CD14-positive monocyte (primary cell): Measurements from ENCODE around the gene ALPK3. TPM values are rescaled to one million over a fixed set of nuclear protein-coding genes. Genes with fewer than 3 reads are reported as not detected.

Experiments
- DNase-seq, 3 donors: peaks; one replicate each; pipeline ENCODE4 v3.0.0-alpha.2; 2011 to 2022
- H2AFZ ChIP-seq: 2 replicates; pipeline ENCODE4 v1.6.0; 2012; ENCODE audit warnings: mild to moderate bottlenecking, low read depth, low read length, inconsistent platforms; ENCODE audit not compliant: insufficient read depth, poor library complexity, severe bottlenecking
- H3K27ac ChIP-seq, 2 donors: 1 replicate in 1 of 2; 2 replicates in 1 of 2; pipeline ENCODE4 v1.5.1; 2012 to 2013; ENCODE audit warnings: low read length in 2 of 2, control low read depth in 1 of 2, inconsistent platforms in 1 of 2, low read depth in 1 of 2, mild to moderate bottlenecking in 1 of 2
- H3K27me3 ChIP-seq, 2 donors: one replicate each; pipeline versions ENCODE4 v1.6.0 to v1.6.1; 2011 to 2013; ENCODE audit warnings: low read length in 2 of 2; ENCODE audit not compliant: control insufficient read depth in 2 of 2, insufficient read depth in 2 of 2
- H3K36me3 ChIP-seq, 2 donors: replicated peaks in 1 of 2; 1 replicate in 1 of 2; 2 replicates in 1 of 2; pipeline versions ENCODE4 v1.5.1 to v1.6.1; 2012 to 2013; ENCODE audit warnings: low read length in 2 of 2, control low read depth in 1 of 2, inconsistent platforms in 1 of 2, mild to moderate bottlenecking in 1 of 2; ENCODE audit not compliant: insufficient read depth in 2 of 2, control insufficient read depth in 1 of 2
- H3K4me1 ChIP-seq, 2 donors: 1 replicate in 1 of 2; 2 replicates in 1 of 2; pipeline versions ENCODE4 v1.5.1 to v1.6.1; 2012 to 2013; ENCODE audit warnings: low read length in 2 of 2, control low read depth in 1 of 2, inconsistent platforms in 1 of 2, mild to moderate bottlenecking in 1 of 2, moderate library complexity in 1 of 2; ENCODE audit not compliant: insufficient read depth in 2 of 2, control insufficient read depth in 1 of 2
- H3K4me2 ChIP-seq: replicated peaks from 2 replicates; pipeline ENCODE3; 2012; ENCODE audit warnings: low read length, moderate library complexity, mild to moderate bottlenecking; ENCODE audit not compliant: poor library complexity, severe bottlenecking; ENCODE audit errors: extremely low read depth
- H3K4me3 ChIP-seq, 3 experiments: fragments of 200-600 bp in 1 of 3; sonication (generic) in 1 of 3; replicated peaks in 1 of 3; 1 replicate in 2 of 3; 2 replicates in 1 of 3; pipeline ENCODE4 v1.5.1; 2011 to 2013; ENCODE audit warnings: low read length in 3 of 3, mild to moderate bottlenecking in 3 of 3, control low read depth in 2 of 3, low read depth in 2 of 3, inconsistent platforms in 1 of 3, moderate library complexity in 1 of 3
- H3K79me2 ChIP-seq: 2 replicates; pipeline ENCODE4 v1.6.0; 2012; ENCODE audit warnings: mild to moderate bottlenecking, control low read depth, inconsistent platforms, low read length, moderate library complexity; ENCODE audit not compliant: insufficient read depth
- H3K9ac ChIP-seq: 2 replicates; pipeline ENCODE4 v1.6.0; 2017; ENCODE audit warnings: low read length, mild to moderate bottlenecking; ENCODE audit not compliant: insufficient read depth, poor library complexity, severe bottlenecking
- H3K9me3 ChIP-seq, 2 donors: replicated peaks in 1 of 2; 1 replicate in 1 of 2; 2 replicates in 1 of 2; pipeline versions ENCODE4 v1.5.1 to v1.6.1; 2012 to 2013; ENCODE audit warnings: low read length in 2 of 2, control low read depth in 1 of 2; ENCODE audit not compliant: control insufficient read depth in 1 of 2, insufficient read depth in 1 of 2
- H4K20me1 ChIP-seq: 2 replicates; pipeline ENCODE4 v1.6.0; 2012; ENCODE audit warnings: mild to moderate bottlenecking, low read length, control low read depth, moderate library complexity; ENCODE audit not compliant: insufficient read depth
- H3K27ac Mint-ChIP-seq, 7 donors: one replicate each; pipeline ENCODE4 v1.8.0; 2020; ENCODE audit warnings: mild to moderate bottlenecking in 7 of 7, mixed read lengths in 7 of 7, moderate library complexity in 6 of 7, inconsistent platforms in 2 of 7
- H3K27me3 Mint-ChIP-seq, 3 donors: one replicate each; pipeline ENCODE4 v1.8.0; 2021 to 2022; ENCODE audit warnings: low read depth in 3 of 3, mild to moderate bottlenecking in 3 of 3, mixed read lengths in 3 of 3, moderate library complexity in 3 of 3, inconsistent platforms in 1 of 3
- H3K36me3 Mint-ChIP-seq, 2 donors: one replicate each; pipeline ENCODE4 v1.8.0; 2020; ENCODE audit warnings: mixed read lengths in 2 of 2, inconsistent platforms in 1 of 2, mild to moderate bottlenecking in 1 of 2
- H3K4me1 Mint-ChIP-seq: one replicate; pipeline ENCODE4 v1.8.0; 2020; ENCODE audit warnings: mild to moderate bottlenecking, mixed read lengths
- H3K4me3 Mint-ChIP-seq, 2 donors: one replicate each; pipeline ENCODE4 v1.8.0; 2020; ENCODE audit warnings: mild to moderate bottlenecking in 2 of 2, mixed read lengths in 2 of 2, moderate library complexity in 1 of 2
- H3K9me3 Mint-ChIP-seq, 7 donors: one replicate each; pipeline ENCODE4 v1.8.0; 2020 to 2022; ENCODE audit warnings: mixed read lengths in 7 of 7, mild to moderate bottlenecking in 6 of 7, moderate library complexity in 6 of 7, inconsistent platforms in 2 of 7
- WGBS: methylation state at CpG from one replicate; pipeline ENCODE4 v1.1.5; 2013; ENCODE audit warnings: missing lambda C conversion rate; ENCODE audit not compliant: insufficient coverage; 5-methylcytosine and 5-hydroxymethylcytosine counted together
- intact Hi-C, 2 donors: fragments of 100-400 bp; cut with micrococcal nuclease; formaldehyde crosslinking; loops; one replicate each; pipeline versions ENCODE4 v1.15.0 to v1.15.1; 2023
- polyA plus RNA-seq, 3 donors: library from polyadenylated mRNA; depleted of rRNA in 1 of 3; unstranded in 2 of 3; stranded (reverse) in 1 of 3; fragments of 300-500 nt in 2 of 3; fragments of >200 nt in 1 of 3; fragmentation: Illumina TruSeq in 2 of 3; gene quantifications; 1 replicate in 2 of 3; 2 replicates in 1 of 3; pipeline ENCODE4 v1.2.3, GENCODE V29; 2012 to 2021
- TF ChIP-seq, protein P1 (sequence below): fragments of 200-600 bp; IDR thresholded peaks from one replicate; pipeline ENCODE4 v1.8.0; 2022; ENCODE audit warnings: antibody characterized with exemption, mild to moderate bottlenecking

ALPK3 gene
- polyA plus RNA-seq, 3 donors: 0.02 to 0.12 TPM; not detected in 1

DNA sequence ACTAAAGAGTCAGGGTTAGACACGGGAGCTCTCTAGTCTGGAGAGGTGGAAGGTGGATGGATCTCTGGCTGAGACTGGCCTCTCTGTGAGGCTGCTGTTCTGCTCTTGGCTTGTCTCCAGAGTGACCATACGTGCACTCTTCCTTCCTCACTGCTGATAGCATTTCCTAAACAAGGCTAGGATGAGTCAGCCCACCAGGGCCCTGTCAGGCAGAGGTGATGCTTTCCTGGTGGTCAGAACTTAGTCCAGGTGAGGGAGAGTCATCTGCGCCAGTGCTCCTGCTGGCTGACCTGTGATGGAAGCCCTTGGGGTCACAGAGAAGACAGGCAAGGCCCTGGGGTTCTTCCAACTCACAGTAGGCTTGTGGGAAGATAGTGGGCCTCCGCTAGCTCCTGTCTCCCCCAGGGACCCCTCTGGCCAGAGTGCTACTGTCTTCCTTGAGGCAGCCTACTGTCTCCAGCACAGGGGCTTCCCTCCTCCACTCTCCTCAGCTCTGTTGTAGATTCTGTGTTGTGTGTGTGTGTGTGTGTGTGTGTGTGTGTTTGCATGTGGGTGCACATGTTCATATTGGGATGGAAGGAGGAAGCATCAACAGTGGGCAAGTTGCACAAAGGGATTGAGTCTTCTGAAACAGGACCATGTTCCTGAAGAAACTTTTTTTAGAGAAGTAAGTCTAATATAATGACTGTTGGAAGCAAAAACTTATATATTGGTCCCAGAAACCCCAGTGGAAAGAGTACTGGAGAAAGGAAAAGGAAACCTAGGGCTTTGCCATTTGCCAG, 16.5 kb downstream of the ALPK3 start:
- no peaks in the 10 kb centered on the region for H3K36me3 Mint-ChIP-seq
- H3K4me3 ChIP-seq: no peak overlapping the region
- H3K36me3 ChIP-seq: no peaks in the 10 kb centered on the region
- peaks cover 0 to 4% (median 2%) of the 10 kb centered on the region in 3 donors for H3K27me3 Mint-ChIP-seq
- no peak overlapping the region for H3K9ac ChIP-seq
- WGBS: 10% methylated on average over 2 of the region's 4 CpGs
- TF ChIP-seq, protein P1, sequence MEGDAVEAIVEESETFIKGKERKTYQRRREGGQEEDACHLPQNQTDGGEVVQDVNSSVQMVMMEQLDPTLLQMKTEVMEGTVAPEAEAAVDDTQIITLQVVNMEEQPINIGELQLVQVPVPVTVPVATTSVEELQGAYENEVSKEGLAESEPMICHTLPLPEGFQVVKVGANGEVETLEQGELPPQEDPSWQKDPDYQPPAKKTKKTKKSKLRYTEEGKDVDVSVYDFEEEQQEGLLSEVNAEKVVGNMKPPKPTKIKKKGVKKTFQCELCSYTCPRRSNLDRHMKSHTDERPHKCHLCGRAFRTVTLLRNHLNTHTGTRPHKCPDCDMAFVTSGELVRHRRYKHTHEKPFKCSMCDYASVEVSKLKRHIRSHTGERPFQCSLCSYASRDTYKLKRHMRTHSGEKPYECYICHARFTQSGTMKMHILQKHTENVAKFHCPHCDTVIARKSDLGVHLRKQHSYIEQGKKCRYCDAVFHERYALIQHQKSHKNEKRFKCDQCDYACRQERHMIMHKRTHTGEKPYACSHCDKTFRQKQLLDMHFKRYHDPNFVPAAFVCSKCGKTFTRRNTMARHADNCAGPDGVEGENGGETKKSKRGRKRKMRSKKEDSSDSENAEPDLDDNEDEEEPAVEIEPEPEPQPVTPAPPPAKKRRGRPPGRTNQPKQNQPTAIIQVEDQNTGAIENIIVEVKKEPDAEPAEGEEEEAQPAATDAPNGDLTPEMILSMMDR: no peak
- H3K9me3 ChIP-seq: no peaks in the 10 kb centered on the region
- peaks cover 26% of the 10 kb centered on the region for H3K4me1 Mint-ChIP-seq
- intact Hi-C loops: no loop called here
- no peaks in the 10 kb centered on the region for H3K79me2 ChIP-seq
- H3K4me2 ChIP-seq: no peak overlapping the region
- H3K9me3 Mint-ChIP-seq: peaks cover 0 to 1% (median 0%) of the 10 kb centered on the region in 7 donors
- H3K4me1 ChIP-seq: peaks cover 2% of the 10 kb centered on the region in 2 donors
- H3K27ac ChIP-seq: no peak overlapping the region
- no peaks in the 10 kb centered on the region for H3K27me3 ChIP-seq
- peak overlapping the region in 3 of 7 donors; percentile 19 to 42 (median 40) for H3K27ac Mint-ChIP-seq
- no peak overlapping the region for H3K4me3 Mint-ChIP-seq
- H4K20me1 ChIP-seq: no peaks in the 10 kb centered on the region
- DNase-seq: no peak
- H2AFZ ChIP-seq: no peak overlapping the region

- Histone ChIP-seq H3K4me3 (no peak overlapping the region), H2AFZ (no peak overlapping the region), H3K27ac (no peak overlapping the region), H3K9ac (no peak overlapping the region), H3K4me2 (no peak overlapping the region), H4K20me1 (no peaks in the 10 kb centered on the region), H3K9me3 (no peaks in the 10 kb centered on the region), H3K27me3 (no peaks in the 10 kb centered on the region), H3K36me3 (no peaks in the 10 kb centered on the region), H3K79me2 (no peaks in the 10 kb centered on the region), H3K4me1 (no peaks in the 10 kb centered on the region)
- Mint-ChIP-seq H3K4me3 (no peak overlapping the region), H3K9me3 (peaks cover 0 to 1% (median 0%) of the 10 kb centered on the region in 7 donors), H3K27ac (no peak overlapping the region), H3K4me1 (peaks cover 20% of the 10 kb centered on the region), H3K27me3 (peaks cover 0 to 4% (median 4%) of the 10 kb centered on the region in 3 donors), H3K36me3 (no peaks in the 10 kb centered on the region)
- intact Hi-C loops: no loop called here
- DNase-seq: no peak
- TF ChIP-seq, protein P1: no peak
- 100% methylated on average over 2 of the region's 4 CpGs for WGBS
Measured at GRCh38 chr15:84834229-84834955, 17.2 kb downstream of the ALPK3 start.
